WI38 (cell line): ENCODE data around the gene EEPD1.
"Not testable (repeated sequence)": the region's sequence is repeated elsewhere in the genome, so short reads cannot be mapped to it uniquely, and the experiment has no call there.

ENCODE experiments used
- H3K4me3 ChIP-seq: 2 replicates; pipeline ENCODE4 v1.5.1; 2011; ENCODE audit warnings: low read depth, mild to moderate bottlenecking, control low read depth, low read length
- CTCF ChIP-seq: IDR thresholded peaks from 2 replicates; pipeline ENCODE4 v1.5.1; 2012; ENCODE audit warnings: low read depth, mild to moderate bottlenecking, control low read depth, low read length

EEPD1 gene

GRCh38 chr7:36119005-36119706, 33.9 kb upstream of the EEPD1 start:
- no peak overlapping the region for H3K4me3 ChIP-seq
- no peak for TF ChIP-seq CTCF

- H3K4me3 ChIP-seq: not testable (repeated sequence)
Measured at GRCh38 chr7:36119983-36120646, 32.9 kb upstream of the EEPD1 start.

- not testable (repeated sequence) for H3K4me3 ChIP-seq
Measured at GRCh38 chr7:36125630-36126029, 27.4 kb upstream of the EEPD1 start.

- no peak for TF ChIP-seq CTCF
Measured at GRCh38 chr7:36127075-36127740, 25.8 kb upstream of the EEPD1 start.

GRCh38 chr7:36128448-36129047, 24.5 kb upstream of the EEPD1 start:
- peak; percentile 58 for TF ChIP-seq CTCF
- H3K4me3 ChIP-seq: peak overlapping the region; percentile 29; the same call in 1 of the 2 replicates

More at GRCh38 chr7:36127075-36127740, 25.8 kb upstream of the EEPD1 start:
- H3K4me3 ChIP-seq: no peak overlapping the region

GRCh38 chr7:36129048-36129534, 24.0 kb upstream of the EEPD1 start:
- no peak for TF ChIP-seq CTCF
- H3K4me3 ChIP-seq: peak overlapping the region; percentile 29; the same call in 1 of the 2 replicates

GRCh38 chr7:36130236-36130945, 22.7 kb upstream of the EEPD1 start:
- no peak overlapping the region for H3K4me3 ChIP-seq
- no peak for TF ChIP-seq CTCF
